Upper lobe of left lung (tissue), 4 donors: ENCODE measurements around the gene UBE2G1.

Experiments
- CTCF ChIP-seq, 6 experiments: fragments of 450-650 bp in 4 of 6; fragments of 200-600 bp in 2 of 6; sonication (generic) in 2 of 6; IDR thresholded peaks; one replicate each; pipeline ENCODE4 v1.5.1; 2016 to 2019; ENCODE audit warnings: antibody characterized with exemption in 6 of 6
- EP300 ChIP-seq, 4 donors: sonication (generic); formaldehyde crosslinking; IDR thresholded peaks; one replicate each; pipeline ENCODE4 v1.5.1; 2017; ENCODE audit warnings: antibody characterized with exemption in 4 of 4, control low read depth in 2 of 4
- POLR2A ChIP-seq, 4 donors: fragments of 450-650 bp; IDR thresholded peaks; one replicate each; pipeline ENCODE4 v1.5.1; 2016 to 2017; ENCODE audit warnings: antibody characterized with exemption in 4 of 4, mild to moderate bottlenecking in 2 of 4
- POLR2AphosphoS5 ChIP-seq, 2 donors: sonication (generic); formaldehyde crosslinking; IDR thresholded peaks; one replicate each; pipeline ENCODE4 v1.5.1; 2017; ENCODE audit warnings: antibody characterized with exemption in 2 of 2

- TF ChIP-seq CTCF (IDR thresholded peaks at IDR 0.05), result no peak
- TF ChIP-seq POLR2AphosphoS5 (IDR thresholded peaks at IDR 0.05), result no peak
- no peak for TF ChIP-seq EP300 (IDR thresholded peaks at IDR 0.05)
- TF ChIP-seq POLR2A (IDR thresholded peaks at IDR 0.05), result no peak
Measured at GRCh38 chr17:4389079-4389478, 22.6 kb upstream of the UBE2G1 start.
